ENCODE data around the gene SIAH3.
A peak's percentile ranks its signal among the peaks of the same experiment; 100 is the strongest.

The SIAH3 gene

DNA sequence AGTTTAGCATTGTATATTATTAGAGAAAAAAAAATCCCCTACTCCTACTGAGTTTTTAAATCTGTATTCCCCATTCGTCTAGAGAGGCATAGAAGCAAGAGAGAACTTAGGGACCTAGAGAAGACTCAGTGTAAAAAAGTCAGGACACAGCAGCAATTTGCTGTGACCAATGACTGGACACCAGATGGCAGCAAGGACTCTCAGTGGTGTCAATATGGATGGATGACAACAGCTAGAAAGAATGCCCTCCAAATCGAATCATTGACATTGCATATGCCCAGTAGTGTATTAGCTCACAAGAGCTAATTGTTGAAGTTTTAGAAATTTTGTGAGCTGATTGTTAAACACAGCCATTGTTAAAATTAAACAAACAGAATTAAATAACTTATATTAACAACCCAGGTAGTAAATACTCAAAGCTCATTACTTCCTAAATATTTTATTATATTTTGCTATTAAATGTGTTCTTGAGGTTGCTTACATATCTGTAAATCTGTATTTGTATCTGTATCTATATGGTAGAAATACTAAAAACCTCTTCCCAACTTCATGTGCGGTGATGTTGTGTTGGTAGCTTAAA, 43.9 kb downstream of the SIAH3 start:
- ATAC-seq: peak; percentile 89
- TF ChIP-seq RARB (CRISPR knock-in tag; IDR thresholded peaks at IDR 0.05) (no peak), GLIS3 (CRISPR knock-in tag; IDR thresholded peaks at IDR 0.05) (no peak), ZFP3 (CRISPR knock-in tag; IDR thresholded peaks at IDR 0.05) (no peak), ISL1 (CRISPR knock-in tag; IDR thresholded peaks at IDR 0.05) (no peak), PPARA (CRISPR knock-in tag; IDR thresholded peaks at IDR 0.05; ENCODE audit: borderline replicate concordance) (no peak), BACH2 (CRISPR knock-in tag; IDR thresholded peaks at IDR 0.05; ENCODE audit: borderline replicate concordance) (no peak), TCF4 (CRISPR knock-in tag; IDR thresholded peaks at IDR 0.05; ENCODE audit: borderline replicate concordance) (no peak), ESRRG (CRISPR knock-in tag; IDR thresholded peaks at IDR 0.05) (no peak), ZC3H10 (CRISPR knock-in tag; IDR thresholded peaks at IDR 0.05) (no peak), ZNF8 (CRISPR knock-in tag; IDR thresholded peaks at IDR 0.05) (no peak), TOX (CRISPR knock-in tag; IDR thresholded peaks at IDR 0.05; ENCODE audit: borderline replicate concordance) (no peak), SNAI2 (CRISPR knock-in tag; IDR thresholded peaks at IDR 0.05) (no peak), ZNF565 (CRISPR knock-in tag; conservative IDR thresholded peaks at IDR 0.05; ENCODE audit: low read depth) (no peak), OSR1 (CRISPR knock-in tag; IDR thresholded peaks at IDR 0.05) (no peak), ZNF70 (CRISPR knock-in tag; IDR thresholded peaks at IDR 0.05) (no peak), ARNTL (CRISPR knock-in tag; IDR thresholded peaks at IDR 0.05; ENCODE audit: borderline replicate concordance, low read depth) (no peak)
- TF ChIP-seq, protein P1, sequence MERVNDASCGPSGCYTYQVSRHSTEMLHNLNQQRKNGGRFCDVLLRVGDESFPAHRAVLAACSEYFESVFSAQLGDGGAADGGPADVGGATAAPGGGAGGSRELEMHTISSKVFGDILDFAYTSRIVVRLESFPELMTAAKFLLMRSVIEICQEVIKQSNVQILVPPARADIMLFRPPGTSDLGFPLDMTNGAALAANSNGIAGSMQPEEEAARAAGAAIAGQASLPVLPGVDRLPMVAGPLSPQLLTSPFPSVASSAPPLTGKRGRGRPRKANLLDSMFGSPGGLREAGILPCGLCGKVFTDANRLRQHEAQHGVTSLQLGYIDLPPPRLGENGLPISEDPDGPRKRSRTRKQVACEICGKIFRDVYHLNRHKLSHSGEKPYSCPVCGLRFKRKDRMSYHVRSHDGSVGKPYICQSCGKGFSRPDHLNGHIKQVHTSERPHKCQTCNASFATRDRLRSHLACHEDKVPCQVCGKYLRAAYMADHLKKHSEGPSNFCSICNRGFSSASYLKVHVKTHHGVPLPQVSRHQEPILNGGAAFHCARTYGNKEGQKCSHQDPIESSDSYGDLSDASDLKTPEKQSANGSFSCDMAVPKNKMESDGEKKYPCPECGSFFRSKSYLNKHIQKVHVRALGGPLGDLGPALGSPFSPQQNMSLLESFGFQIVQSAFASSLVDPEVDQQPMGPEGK (CRISPR knock-in tag; IDR thresholded peaks at IDR 0.05; ENCODE audit: borderline replicate concordance): no peak

DNA sequence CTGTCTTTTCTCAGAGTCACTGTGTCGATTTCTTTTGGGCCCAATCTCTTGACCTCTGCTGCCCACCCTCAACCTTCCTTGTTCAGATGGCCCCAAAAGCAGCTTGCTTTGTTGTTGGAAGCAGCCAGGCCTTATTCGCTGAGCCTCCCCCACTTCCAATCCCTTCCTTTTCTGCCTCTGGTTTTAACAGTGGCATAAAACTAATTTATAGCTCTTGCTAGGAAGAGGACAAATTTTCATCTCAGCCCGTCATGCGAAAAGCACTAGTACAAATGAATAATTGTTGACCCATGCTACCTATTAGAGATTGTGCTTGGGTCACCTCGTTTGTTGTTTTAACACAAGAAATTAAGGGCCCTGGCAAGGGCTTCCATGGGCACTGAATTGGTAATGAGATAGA, 51.1 kb downstream of the SIAH3 start:
- ATAC-seq: no peak
- TF ChIP-seq ZNF8 (CRISPR knock-in tag; IDR thresholded peaks at IDR 0.05) (no peak), GLIS3 (CRISPR knock-in tag; IDR thresholded peaks at IDR 0.05) (no peak), PPARA (CRISPR knock-in tag; IDR thresholded peaks at IDR 0.05; ENCODE audit: borderline replicate concordance) (no peak)

DNA sequence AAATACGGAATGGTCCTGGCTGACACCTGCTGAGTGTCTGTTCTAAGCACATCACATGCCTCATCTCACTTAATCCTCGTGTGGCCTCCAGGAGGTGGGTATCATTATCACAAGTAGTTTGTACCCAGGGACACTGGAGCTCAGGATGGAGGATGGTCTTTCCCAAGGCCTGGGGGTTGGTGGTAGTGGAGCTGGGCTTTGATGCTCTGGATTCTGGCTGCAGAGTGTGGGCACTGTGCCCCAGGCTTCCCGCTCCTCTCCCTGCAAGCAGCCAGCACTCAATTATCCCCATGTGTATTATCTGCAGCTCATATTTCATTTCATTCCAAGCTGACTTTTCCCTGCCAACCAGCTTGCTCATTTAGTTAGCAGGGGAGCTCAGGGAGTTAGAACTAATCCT, 52.1 kb downstream of the SIAH3 start:
- TF ChIP-seq ISL1 (CRISPR knock-in tag; IDR thresholded peaks at IDR 0.05) (peak; percentile 35), ZFP30 (CRISPR knock-in tag; IDR thresholded peaks at IDR 0.05) (no peak)
- peak; percentile 90 for ATAC-seq

DNA sequence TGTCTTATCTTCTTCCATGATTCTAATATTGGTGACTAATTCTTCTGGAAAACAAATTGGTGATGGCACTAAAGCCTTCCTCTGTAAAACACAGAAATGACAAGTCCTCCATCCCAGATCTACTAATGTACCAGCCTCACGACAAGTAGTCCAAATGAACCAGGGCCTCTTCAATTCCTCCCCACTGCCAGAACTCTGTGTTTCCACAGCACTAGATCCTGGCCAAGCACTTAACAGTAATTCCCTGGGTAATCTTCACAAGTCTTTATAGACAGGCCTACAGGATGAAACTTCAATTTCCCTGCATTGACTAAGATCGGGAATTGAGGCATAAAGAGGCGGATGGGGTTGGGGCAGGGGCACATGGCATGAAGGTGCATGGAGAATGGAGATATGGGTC, 52.7 kb downstream of the SIAH3 start:
- no peak for ATAC-seq
- TF ChIP-seq TOX (CRISPR knock-in tag; IDR thresholded peaks at IDR 0.05; ENCODE audit: borderline replicate concordance): no peak
- TF ChIP-seq ZC3H10 (CRISPR knock-in tag; IDR thresholded peaks at IDR 0.05): no peak
- TF ChIP-seq ZFP3 (CRISPR knock-in tag; IDR thresholded peaks at IDR 0.05): no peak
- TF ChIP-seq, protein P1 (CRISPR knock-in tag; IDR thresholded peaks at IDR 0.05; ENCODE audit: borderline replicate concordance): no peak
- TF ChIP-seq, protein P2, sequence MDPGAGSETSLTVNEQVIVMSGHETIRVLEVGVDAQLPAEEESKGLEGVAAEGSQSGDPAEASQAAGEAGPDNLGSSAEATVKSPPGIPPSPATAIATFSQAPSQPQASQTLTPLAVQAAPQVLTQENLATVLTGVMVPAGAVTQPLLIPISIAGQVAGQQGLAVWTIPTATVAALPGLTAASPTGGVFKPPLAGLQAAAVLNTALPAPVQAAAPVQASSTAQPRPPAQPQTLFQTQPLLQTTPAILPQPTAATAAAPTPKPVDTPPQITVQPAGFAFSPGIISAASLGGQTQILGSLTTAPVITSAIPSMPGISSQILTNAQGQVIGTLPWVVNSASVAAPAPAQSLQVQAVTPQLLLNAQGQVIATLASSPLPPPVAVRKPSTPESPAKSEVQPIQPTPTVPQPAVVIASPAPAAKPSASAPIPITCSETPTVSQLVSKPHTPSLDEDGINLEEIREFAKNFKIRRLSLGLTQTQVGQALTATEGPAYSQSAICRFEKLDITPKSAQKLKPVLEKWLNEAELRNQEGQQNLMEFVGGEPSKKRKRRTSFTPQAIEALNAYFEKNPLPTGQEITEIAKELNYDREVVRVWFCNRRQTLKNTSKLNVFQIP (CRISPR knock-in tag; IDR thresholded peaks at IDR 0.05; ENCODE audit: borderline replicate concordance, low read depth): no peak
- TF ChIP-seq RARB (CRISPR knock-in tag; IDR thresholded peaks at IDR 0.05): no peak
- no peak for TF ChIP-seq PPARA (CRISPR knock-in tag; IDR thresholded peaks at IDR 0.05; ENCODE audit: borderline replicate concordance)
- TF ChIP-seq ARNTL (CRISPR knock-in tag; IDR thresholded peaks at IDR 0.05; ENCODE audit: borderline replicate concordance, low read depth): no peak
- TF ChIP-seq, protein P3, sequence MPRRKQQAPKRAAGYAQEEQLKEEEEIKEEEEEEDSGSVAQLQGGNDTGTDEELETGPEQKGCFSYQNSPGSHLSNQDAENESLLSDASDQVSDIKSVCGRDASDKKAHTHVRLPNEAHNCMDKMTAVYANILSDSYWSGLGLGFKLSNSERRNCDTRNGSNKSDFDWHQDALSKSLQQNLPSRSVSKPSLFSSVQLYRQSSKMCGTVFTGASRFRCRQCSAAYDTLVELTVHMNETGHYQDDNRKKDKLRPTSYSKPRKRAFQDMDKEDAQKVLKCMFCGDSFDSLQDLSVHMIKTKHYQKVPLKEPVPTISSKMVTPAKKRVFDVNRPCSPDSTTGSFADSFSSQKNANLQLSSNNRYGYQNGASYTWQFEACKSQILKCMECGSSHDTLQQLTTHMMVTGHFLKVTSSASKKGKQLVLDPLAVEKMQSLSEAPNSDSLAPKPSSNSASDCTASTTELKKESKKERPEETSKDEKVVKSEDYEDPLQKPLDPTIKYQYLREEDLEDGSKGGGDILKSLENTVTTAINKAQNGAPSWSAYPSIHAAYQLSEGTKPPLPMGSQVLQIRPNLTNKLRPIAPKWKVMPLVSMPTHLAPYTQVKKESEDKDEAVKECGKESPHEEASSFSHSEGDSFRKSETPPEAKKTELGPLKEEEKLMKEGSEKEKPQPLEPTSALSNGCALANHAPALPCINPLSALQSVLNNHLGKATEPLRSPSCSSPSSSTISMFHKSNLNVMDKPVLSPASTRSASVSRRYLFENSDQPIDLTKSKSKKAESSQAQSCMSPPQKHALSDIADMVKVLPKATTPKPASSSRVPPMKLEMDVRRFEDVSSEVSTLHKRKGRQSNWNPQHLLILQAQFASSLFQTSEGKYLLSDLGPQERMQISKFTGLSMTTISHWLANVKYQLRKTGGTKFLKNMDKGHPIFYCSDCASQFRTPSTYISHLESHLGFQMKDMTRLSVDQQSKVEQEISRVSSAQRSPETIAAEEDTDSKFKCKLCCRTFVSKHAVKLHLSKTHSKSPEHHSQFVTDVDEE (CRISPR knock-in tag; IDR thresholded peaks at IDR 0.05): no peak
- no peak for TF ChIP-seq OSR1 (CRISPR knock-in tag; IDR thresholded peaks at IDR 0.05)
- TF ChIP-seq ISL1 (CRISPR knock-in tag; IDR thresholded peaks at IDR 0.05): no peak
